ENCODE measurements around the gene PHF11. TPM values are rescaled to one million over a fixed set of nuclear protein-coding genes. Genes with fewer than 3 reads are reported as not detected.
A peak's percentile ranks its signal among the peaks of the same experiment; 100 is the strongest.

Gene PHF11
- total RNA-seq, 2 experiments from 2014 or later, result 29.9 to 59.8 TPM

DNA sequence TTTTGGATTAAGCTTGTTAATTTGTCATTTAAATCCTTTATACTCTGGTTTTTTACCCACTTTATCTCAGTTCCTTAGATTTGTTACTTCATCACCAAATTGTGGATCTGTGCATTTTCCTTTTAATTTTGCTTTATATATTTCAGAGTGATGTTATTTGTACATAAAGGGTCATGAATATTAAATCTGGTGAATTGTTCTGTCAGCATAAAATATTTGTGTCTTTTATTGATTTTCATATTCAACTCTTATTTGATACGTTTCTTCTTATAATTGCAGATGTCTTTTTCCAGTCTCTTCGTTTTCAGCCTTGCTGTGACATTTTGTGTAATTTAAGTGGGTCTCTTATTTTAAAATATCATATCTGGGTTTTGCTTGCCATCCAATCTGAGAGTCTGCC is 47.0 kb upstream of the PHF11 start:
- peaks cover 80% of the 10 kb centered on the region for H3K79me2 ChIP-seq (ENCODE audit: insufficient read depth, low read depth, low read length)
- DNase-seq (ENCODE audit: low spot score), result no peak
- H2AFZ ChIP-seq (ENCODE audit: low read length), result no peak overlapping the region
- peaks cover 42% of the 10 kb centered on the region for H3K36me3 ChIP-seq (ENCODE audit: insufficient read depth, low read length)
- BruUV-seq (replicated peaks), result no TSS peak
- H3K4me2 ChIP-seq (ENCODE audit: low read length), result peak overlapping the region; percentile 86
- no peaks in the 10 kb centered on the region for H3K9me3 ChIP-seq (ENCODE audit: low read length)
- H3K9me2 ChIP-seq (ENCODE audit: insufficient read depth, low read length), result no peaks in the 10 kb centered on the region
- peaks cover 32% of the 10 kb centered on the region for H3K4me1 ChIP-seq (ENCODE audit: insufficient read depth, low read length, poor library complexity, severe bottlenecking)
- POLR2A ChIA-PET, result interaction anchor here (0.6 to 9.3 kb wide), 9 partner anchors 10 to 207 kb away, joined by 3 to 139 read pairs (median 4); no protein-coding TSS in a partner anchor
- intact Hi-C loops (cut with micrococcal nuclease; ENCODE audit: unreplicated experiment), result loop anchor here (2.0 kb wide), 1 partner anchor 90 kb away; no protein-coding TSS in a partner anchor
- TF ChIP-seq, protein P1, sequence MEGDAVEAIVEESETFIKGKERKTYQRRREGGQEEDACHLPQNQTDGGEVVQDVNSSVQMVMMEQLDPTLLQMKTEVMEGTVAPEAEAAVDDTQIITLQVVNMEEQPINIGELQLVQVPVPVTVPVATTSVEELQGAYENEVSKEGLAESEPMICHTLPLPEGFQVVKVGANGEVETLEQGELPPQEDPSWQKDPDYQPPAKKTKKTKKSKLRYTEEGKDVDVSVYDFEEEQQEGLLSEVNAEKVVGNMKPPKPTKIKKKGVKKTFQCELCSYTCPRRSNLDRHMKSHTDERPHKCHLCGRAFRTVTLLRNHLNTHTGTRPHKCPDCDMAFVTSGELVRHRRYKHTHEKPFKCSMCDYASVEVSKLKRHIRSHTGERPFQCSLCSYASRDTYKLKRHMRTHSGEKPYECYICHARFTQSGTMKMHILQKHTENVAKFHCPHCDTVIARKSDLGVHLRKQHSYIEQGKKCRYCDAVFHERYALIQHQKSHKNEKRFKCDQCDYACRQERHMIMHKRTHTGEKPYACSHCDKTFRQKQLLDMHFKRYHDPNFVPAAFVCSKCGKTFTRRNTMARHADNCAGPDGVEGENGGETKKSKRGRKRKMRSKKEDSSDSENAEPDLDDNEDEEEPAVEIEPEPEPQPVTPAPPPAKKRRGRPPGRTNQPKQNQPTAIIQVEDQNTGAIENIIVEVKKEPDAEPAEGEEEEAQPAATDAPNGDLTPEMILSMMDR (conservative IDR thresholded peaks at IDR 0.05; ENCODE audit: low read length), result no peak
- no peak for TF ChIP-seq EZH2phosphoT487 (IDR thresholded peaks at IDR 0.05; ENCODE audit: borderline replicate concordance, low read depth, low read length)
- H4K20me1 ChIP-seq (ENCODE audit: insufficient read depth, low read length), result no peaks in the 10 kb centered on the region
- CTCF ChIA-PET (ENCODE audit: unreplicated experiment), result no interaction called here
- H3K27ac ChIP-seq (ENCODE audit: low read depth, low read length, poor library complexity, severe bottlenecking), result no peak overlapping the region
- no peak overlapping the region for H3K4me3 ChIP-seq (ENCODE audit: low read depth, low read length, poor library complexity, severe bottlenecking)

DNA sequence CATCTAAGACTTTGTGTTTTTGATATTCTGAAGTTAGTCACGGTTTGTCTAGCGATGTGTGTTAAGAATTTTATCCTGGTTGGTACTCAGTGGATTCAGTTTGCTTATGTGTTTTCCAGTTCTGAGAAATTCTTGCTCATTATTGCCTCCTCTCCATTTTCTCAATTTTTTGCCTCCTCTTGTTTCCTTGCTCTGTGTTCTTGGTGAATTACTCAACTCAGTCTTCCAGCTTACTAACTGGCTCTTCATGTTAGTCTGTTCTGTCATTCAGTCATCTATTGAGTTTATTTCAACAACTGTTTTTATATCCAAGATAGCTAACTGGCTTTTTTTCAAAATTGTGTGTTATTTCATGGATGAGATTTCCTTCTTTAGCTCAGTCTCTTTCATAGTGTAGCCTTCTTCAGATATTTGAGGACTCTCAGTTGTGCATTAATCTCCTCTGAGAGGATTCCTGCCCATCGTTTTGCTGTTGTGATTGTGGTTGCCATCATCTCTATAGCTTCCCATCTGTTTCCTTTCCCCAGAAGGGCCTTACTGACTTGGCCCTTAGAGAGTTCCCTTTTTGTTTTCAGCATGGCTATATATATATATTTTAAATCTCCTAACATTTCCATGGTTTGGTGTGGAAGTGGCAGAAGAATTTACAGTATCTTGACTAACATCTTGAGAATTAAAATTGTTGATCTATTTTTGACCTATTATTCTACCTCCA is 45.5 kb upstream of the PHF11 start:
- Histone ChIP-seq H3K4me3 (ENCODE audit: low read depth, low read length, poor library complexity, severe bottlenecking) (no peak overlapping the region), H3K79me2 (ENCODE audit: insufficient read depth, low read depth, low read length) (peaks cover 92% of the 10 kb centered on the region), H3K36me3 (ENCODE audit: insufficient read depth, low read length) (peaks cover 45% of the 10 kb centered on the region), H3K4me2 (ENCODE audit: low read length) (peak overlapping the region; percentile 27), H3K4me1 (ENCODE audit: insufficient read depth, low read length, poor library complexity, severe bottlenecking) (peaks cover 47% of the 10 kb centered on the region), H3K27ac (ENCODE audit: low read depth, low read length, poor library complexity, severe bottlenecking) (peak overlapping the region; percentile 6), H2AFZ (ENCODE audit: low read length) (no peak overlapping the region), H3K9me3 (ENCODE audit: low read length) (no peaks in the 10 kb centered on the region), H3K9me2 (ENCODE audit: insufficient read depth, low read length) (no peaks in the 10 kb centered on the region), H4K20me1 (ENCODE audit: insufficient read depth, low read length) (no peaks in the 10 kb centered on the region)
- POLR2A ChIA-PET, result interaction anchor here (0.6 to 9.3 kb wide), 6 partner anchors 25 to 186 kb away, joined by 3 to 139 read pairs (median 3); no protein-coding TSS in a partner anchor
- no peak for TF ChIP-seq EZH2phosphoT487 (IDR thresholded peaks at IDR 0.05; ENCODE audit: borderline replicate concordance, low read depth, low read length)
- TF ChIP-seq, protein P1 (conservative IDR thresholded peaks at IDR 0.05; ENCODE audit: low read length), result no peak
- no TSS peak for BruUV-seq (replicated peaks)
- no peak for DNase-seq (ENCODE audit: low spot score)
- intact Hi-C loops (cut with micrococcal nuclease; ENCODE audit: unreplicated experiment), result no loop called here
- CTCF ChIA-PET (ENCODE audit: unreplicated experiment), result no interaction called here

All from OCI-LY7 (cell line).